Stomach smooth muscle (tissue), 2 donors: Measurements from ENCODE around the gene SRP54.

Experiments used
- H3K27ac ChIP-seq: one replicate; pipeline ENCODE4 v1.7.0; 2013; ENCODE audit warnings: mild to moderate bottlenecking, low read length, inconsistent platforms
- H3K27me3 ChIP-seq, 2 donors: one replicate each; pipeline ENCODE4 v1.7.0; 2013; ENCODE audit warnings: low read length in 2 of 2; ENCODE audit not compliant: insufficient read depth in 2 of 2, control insufficient read depth in 1 of 2
- H3K36me3 ChIP-seq, 2 donors: one replicate each; pipeline ENCODE4 v1.7.0; 2013; ENCODE audit warnings: low read length in 2 of 2; ENCODE audit not compliant: control insufficient read depth in 2 of 2, insufficient read depth in 2 of 2
- H3K4me1 ChIP-seq: one replicate; pipeline ENCODE4 v1.7.0; 2013; ENCODE audit warnings: low read length; ENCODE audit not compliant: control insufficient read depth, insufficient read depth
- H3K4me3 ChIP-seq, 2 donors: one replicate each; pipeline ENCODE4 v1.7.0; 2013; ENCODE audit warnings: low read length in 2 of 2
- H3K9ac ChIP-seq, 2 donors: one replicate each; pipeline ENCODE4 v1.7.0; 2013; ENCODE audit warnings: low read length in 2 of 2, mild to moderate bottlenecking in 1 of 2
- H3K9me3 ChIP-seq, 2 donors: one replicate each; pipeline ENCODE4 v1.7.0; 2013; ENCODE audit warnings: low read length in 2 of 2; ENCODE audit not compliant: control insufficient read depth in 2 of 2
- donor health status: healthy.
- donor health status: Pancreatic carcinoma.

Gene SRP54

DNA sequence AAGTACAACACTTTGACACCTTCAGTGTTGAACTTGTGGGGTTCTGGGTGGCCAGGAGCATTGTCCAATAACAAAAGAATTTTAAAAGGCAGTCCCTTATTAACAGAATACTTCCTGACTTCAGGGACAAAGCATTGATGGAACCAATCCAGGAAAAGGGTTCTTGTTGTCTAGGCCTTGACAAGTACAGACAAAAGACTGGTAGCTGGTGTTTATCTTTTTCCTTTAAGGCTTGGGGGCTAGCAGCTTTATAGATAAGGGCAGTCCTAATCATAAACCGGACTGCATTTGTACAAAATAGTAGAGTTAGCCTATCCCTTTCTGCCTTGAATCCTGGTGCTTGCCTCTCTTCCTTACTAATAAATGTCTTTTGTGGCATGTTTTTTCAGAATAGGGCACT lies 90.7 kb downstream of the SRP54 start:
- Histone ChIP-seq H3K36me3 (peaks cover 7 to 20% of the 10 kb centered on the region in 2 donors), H3K27ac (no peak overlapping the region)

DNA sequence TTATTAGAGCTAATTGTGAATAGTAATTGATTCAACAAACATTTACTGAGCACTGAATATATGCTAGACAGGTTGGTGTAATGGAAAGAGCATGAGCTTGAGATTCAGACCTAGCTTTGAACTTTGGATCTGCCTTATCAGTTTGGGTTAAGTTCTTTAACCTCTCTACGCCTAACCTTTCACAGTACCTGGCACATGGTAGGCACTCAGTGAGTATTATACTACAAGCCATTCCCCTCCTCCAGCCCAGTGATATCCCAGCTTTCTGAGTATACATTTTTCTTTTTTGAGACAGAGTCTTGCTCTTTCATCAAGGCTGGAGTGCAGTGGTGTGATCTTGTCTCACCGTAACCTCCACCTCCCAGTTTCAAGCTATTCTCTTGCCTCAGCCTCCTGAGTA lies 95.3 kb downstream of the SRP54 start:
- peaks cover 14 to 32% of the 10 kb centered on the region in 2 donors for H3K36me3 ChIP-seq
- H3K27me3 ChIP-seq, result no peaks in the 10 kb centered on the region
- H3K9ac ChIP-seq, result no peak overlapping the region
- H3K4me1 ChIP-seq, result no peaks in the 10 kb centered on the region
- no peaks in the 10 kb centered on the region for H3K9me3 ChIP-seq
- H3K27ac ChIP-seq, result no peak overlapping the region
- H3K4me3 ChIP-seq, result no peak overlapping the region

More for the DNA sequence above, 90.7 kb downstream of the SRP54 start:
- H3K9me3 ChIP-seq, result no peaks in the 10 kb centered on the region
- H3K27me3 ChIP-seq, result no peaks in the 10 kb centered on the region
- H3K9ac ChIP-seq, result no peak overlapping the region
- no peaks in the 10 kb centered on the region for H3K4me1 ChIP-seq
- H3K4me3 ChIP-seq, result no peak overlapping the region
